HL-60 (cell line): ENCODE measurements around the gene ATXN2L.

Experiments used
- DNase-seq, 2 experiments: peaks; one replicate each; pipeline ENCODE4 v3.0.0-alpha.2; 2010 to 2020; ENCODE audit warnings: low read depth in 1 of 2, low spot score in 1 of 2
- H3K27ac ChIP-seq: fragments of 250-450 bp; sonication (Bioruptor Pico); replicated peaks from 2 replicates; pipeline ENCODE4 v1.5.1; 2020; ENCODE audit warnings: mild to moderate bottlenecking, moderate library complexity
- H3K27me3 ChIP-seq: fragments of 250-450 bp; sonication (Bioruptor Pico); 2 replicates; pipeline ENCODE4 v1.5.1; 2021; ENCODE audit warnings: mild to moderate bottlenecking, moderate library complexity; ENCODE audit not compliant: insufficient read depth, poor library complexity, severe bottlenecking
- H3K4me3 ChIP-seq: replicated peaks from 2 replicates; pipeline ENCODE4 v1.5.1; 2011; ENCODE audit warnings: mild to moderate bottlenecking, control low read depth, low read length; ENCODE audit not compliant: insufficient read depth
- GABPA ChIP-seq: IDR thresholded peaks from 2 replicates; pipeline ENCODE4 v1.6.1; 2012; ENCODE audit warnings: low read depth
- POLR2AphosphoS5 ChIP-seq: IDR thresholded peaks from 2 replicates; pipeline ENCODE4 v1.6.1; 2012; ENCODE audit warnings: low read depth
- SPI1 ChIP-seq: IDR thresholded peaks from 2 replicates; pipeline ENCODE4 v1.6.1; 2012; ENCODE audit warnings: low read depth, mild to moderate bottlenecking, borderline replicate concordance
- TF ChIP-seq, protein P1 (sequence below): IDR thresholded peaks from 2 replicates; pipeline ENCODE4 v1.6.1; 2012; ENCODE audit warnings: low read depth; ENCODE audit not compliant: insufficient replicate concordance
- TF ChIP-seq, protein P2 (sequence below): IDR thresholded peaks from one replicate; pipeline ENCODE4 v1.5.1; 2011; ENCODE audit warnings: low read length, control low read depth, inconsistent platforms; ENCODE audit not compliant: insufficient read depth

Gene ATXN2L

DNA sequence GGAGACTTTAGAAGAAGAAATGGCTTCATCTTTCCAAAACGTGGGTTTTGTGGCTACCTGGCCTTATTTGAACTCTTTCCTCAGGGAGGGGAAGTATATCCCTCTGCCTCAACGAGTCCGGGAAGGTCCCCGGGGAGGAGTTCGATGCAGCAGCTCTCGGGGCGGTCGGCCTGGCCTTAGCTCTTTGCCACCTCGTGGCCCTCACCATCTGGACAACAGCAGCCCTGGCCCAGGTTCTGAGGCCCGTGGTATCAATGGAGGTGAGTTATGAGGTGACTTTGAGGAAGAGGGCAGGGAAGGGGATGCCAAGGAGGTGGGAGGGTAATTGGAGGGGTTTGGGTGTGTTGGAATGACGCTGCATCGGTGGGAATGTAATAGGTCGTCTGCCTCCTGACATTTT lies 7.7 kb downstream of the ATXN2L start:
- Histone ChIP-seq H3K4me3 (no peak overlapping the region), H3K27me3 (no peaks in the 10 kb centered on the region), H3K27ac (no peak overlapping the region)
- DNase-seq, result no peak
- TF ChIP-seq SPI1, result no peak
- TF ChIP-seq, protein P1, sequence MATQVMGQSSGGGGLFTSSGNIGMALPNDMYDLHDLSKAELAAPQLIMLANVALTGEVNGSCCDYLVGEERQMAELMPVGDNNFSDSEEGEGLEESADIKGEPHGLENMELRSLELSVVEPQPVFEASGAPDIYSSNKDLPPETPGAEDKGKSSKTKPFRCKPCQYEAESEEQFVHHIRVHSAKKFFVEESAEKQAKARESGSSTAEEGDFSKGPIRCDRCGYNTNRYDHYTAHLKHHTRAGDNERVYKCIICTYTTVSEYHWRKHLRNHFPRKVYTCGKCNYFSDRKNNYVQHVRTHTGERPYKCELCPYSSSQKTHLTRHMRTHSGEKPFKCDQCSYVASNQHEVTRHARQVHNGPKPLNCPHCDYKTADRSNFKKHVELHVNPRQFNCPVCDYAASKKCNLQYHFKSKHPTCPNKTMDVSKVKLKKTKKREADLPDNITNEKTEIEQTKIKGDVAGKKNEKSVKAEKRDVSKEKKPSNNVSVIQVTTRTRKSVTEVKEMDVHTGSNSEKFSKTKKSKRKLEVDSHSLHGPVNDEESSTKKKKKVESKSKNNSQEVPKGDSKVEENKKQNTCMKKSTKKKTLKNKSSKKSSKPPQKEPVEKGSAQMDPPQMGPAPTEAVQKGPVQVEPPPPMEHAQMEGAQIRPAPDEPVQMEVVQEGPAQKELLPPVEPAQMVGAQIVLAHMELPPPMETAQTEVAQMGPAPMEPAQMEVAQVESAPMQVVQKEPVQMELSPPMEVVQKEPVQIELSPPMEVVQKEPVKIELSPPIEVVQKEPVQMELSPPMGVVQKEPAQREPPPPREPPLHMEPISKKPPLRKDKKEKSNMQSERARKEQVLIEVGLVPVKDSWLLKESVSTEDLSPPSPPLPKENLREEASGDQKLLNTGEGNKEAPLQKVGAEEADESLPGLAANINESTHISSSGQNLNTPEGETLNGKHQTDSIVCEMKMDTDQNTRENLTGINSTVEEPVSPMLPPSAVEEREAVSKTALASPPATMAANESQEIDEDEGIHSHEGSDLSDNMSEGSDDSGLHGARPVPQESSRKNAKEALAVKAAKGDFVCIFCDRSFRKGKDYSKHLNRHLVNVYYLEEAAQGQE, result no peak
- TF ChIP-seq GABPA, result no peak
- TF ChIP-seq POLR2AphosphoS5, result no peak
- TF ChIP-seq, protein P2, sequence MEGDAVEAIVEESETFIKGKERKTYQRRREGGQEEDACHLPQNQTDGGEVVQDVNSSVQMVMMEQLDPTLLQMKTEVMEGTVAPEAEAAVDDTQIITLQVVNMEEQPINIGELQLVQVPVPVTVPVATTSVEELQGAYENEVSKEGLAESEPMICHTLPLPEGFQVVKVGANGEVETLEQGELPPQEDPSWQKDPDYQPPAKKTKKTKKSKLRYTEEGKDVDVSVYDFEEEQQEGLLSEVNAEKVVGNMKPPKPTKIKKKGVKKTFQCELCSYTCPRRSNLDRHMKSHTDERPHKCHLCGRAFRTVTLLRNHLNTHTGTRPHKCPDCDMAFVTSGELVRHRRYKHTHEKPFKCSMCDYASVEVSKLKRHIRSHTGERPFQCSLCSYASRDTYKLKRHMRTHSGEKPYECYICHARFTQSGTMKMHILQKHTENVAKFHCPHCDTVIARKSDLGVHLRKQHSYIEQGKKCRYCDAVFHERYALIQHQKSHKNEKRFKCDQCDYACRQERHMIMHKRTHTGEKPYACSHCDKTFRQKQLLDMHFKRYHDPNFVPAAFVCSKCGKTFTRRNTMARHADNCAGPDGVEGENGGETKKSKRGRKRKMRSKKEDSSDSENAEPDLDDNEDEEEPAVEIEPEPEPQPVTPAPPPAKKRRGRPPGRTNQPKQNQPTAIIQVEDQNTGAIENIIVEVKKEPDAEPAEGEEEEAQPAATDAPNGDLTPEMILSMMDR, result no peak

DNA sequence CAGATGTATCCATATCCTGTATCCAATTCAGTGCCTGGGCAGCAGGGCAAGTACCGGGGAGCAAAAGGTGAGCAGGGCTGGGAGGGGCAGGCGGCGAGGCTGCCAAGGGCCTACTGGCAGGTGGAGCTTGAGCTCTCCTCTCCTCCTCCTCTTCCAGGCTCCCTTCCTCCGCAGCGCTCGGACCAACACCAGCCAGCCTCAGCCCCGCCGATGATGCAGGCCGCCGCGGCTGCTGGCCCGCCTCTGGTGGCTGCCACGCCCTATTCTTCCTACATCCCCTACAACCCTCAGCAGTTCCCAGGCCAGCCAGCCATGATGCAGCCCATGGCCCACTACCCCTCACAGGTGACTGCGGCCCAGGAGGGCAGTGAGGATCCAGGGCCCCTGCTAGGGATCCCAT lies 11.6 kb downstream of the ATXN2L start:
- no peak for DNase-seq
- TF ChIP-seq GABPA (no peak), SPI1 (no peak), POLR2AphosphoS5 (no peak)
- TF ChIP-seq, protein P1, result no peak
- TF ChIP-seq, protein P2, result no peak
- no peak overlapping the region for H3K27ac ChIP-seq
- H3K4me3 ChIP-seq, result no peak overlapping the region
- H3K27me3 ChIP-seq, result no peaks in the 10 kb centered on the region

DNA sequence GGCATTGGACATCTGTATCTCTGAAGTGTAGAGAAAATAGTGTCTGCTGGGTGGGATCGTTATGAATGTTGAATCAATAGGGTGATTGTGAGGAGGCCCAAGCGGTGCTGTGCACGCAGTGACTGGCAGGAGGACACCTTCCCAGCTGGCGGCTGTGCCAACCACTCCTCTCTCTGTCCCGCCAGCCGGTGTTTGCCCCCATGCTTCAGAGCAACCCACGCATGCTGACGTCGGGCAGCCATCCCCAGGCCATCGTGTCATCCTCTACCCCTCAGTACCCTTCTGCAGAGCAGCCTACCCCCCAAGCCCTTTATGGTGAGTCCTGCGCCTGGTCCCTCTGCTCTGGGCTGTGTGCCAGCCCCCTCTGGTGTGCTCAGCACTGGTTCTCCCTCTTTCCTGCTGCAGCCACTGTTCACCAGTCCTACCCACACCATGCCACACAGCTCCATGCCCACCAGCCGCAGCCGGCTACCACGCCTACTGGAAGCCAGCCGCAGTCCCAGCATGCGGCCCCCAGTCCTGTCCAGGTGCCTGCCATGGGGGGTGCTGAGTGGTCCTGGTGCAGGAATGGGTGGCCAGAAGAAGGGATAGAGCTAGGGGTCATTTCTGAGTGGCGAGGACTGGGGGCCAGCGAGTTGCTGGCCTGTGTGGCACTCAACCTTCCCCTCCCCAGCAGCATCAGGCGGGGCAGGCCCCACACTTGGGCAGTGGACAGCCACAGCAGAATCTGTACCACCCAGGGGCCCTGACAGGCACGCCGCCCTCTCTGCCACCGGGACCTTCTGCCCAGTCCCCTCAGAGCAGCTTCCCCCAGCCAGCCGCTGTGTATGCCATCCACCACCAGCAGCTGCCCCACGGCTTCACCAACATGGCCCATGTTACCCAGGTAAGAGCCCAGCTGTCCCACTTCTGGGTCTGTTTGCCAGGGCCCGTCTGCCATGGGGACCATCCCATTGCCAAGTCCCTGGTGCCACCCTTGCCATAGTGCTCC lies 12.4 kb downstream of the ATXN2L start:
- Histone ChIP-seq H3K27me3 (no peaks in the 10 kb centered on the region), H3K27ac (no peak overlapping the region), H3K4me3 (no peak overlapping the region)
- TF ChIP-seq, protein P2, result no peak
- peak; percentile 54; the same call in 1 of the 2 replicates for TF ChIP-seq POLR2AphosphoS5
- no peak for DNase-seq
